ENCODE data around the gene ASPG. TPM values are rescaled to one million over a fixed set of nuclear protein-coding genes. Genes with fewer than 3 reads are reported as not detected.

Gene ASPG
- polyA plus RNA-seq, 1 donor (not counting 4 experiments of a cell fraction or from before 2014, with no cell fraction given): 0.10 TPM

DNA sequence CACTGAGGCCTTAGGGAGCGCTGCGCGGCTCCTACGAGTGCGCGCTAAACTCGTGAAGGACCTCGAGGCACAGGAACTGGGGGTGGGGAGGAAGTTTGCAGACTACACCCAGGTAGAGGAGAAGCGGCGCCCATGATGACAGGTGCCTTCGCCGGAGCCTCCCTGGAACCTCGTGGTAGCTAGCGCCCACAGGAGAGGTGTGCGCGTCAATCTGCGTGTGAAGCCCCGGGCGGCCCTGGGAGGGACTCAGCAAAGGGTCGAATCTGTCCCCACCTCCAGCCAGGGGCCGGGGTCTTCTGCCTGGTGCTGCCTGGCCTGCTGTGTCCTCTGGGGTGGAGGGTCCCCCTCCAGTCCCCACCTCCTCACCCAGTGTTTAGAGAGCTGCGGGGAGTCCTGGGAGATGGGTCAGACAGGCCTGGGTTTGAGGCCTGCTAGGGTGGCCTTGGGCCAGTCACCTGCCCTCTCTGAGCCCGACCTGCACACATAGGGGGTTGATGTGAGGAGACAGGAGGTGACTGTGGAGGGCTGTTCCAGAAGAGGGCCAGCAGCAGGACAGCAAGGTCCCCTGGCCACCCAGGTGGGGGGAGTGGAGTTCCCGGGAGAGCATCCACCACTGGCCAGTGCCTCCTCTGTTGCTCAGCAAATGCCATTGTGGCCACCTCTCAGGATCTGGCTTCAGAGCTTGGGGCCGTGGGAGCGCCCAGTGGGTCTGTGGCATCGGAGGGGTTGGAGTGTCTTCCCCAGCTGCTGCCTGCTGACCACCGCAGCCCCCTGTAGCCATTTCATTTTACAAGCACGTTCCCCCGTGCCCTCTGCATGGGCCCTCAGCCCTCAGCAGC is 32.7 kb downstream of the ASPG start:
- Histone ChIP-seq H3K9ac (ENCODE audit: control insufficient read depth, extremely low read depth, insufficient read depth, low read length) (no peak overlapping the region), H3K79me2 (ENCODE audit: control insufficient read depth, insufficient read depth, low read length) (no peaks in the 10 kb centered on the region), H3K4me2 (ENCODE audit: control insufficient read depth, extremely low read depth, insufficient read depth, low read depth, low read length) (peak overlapping the region; percentile 82), H3K27me3 (ENCODE audit: control insufficient read depth, extremely low read depth, insufficient read depth, low read length) (peaks cover 29% of the 10 kb centered on the region), H3K9me3 (ENCODE audit: control insufficient read depth, low read depth, low read length) (no peaks in the 10 kb centered on the region), H3K4me3 (ENCODE audit: control insufficient read depth in 2 of 3, extremely low read depth in 1 of 3, insufficient read depth in 2 of 3, low read depth in 1 of 3, low read length in 3 of 3) (peak overlapping the region in 2 of 3 experiments; percentile 45 to 80), H3K36me3 (ENCODE audit: control insufficient read depth in 2 of 2, extremely low read depth in 1 of 2, insufficient read depth in 2 of 2, low read length in 2 of 2) (no peaks in the 10 kb centered on the region), H3K9me1 (ENCODE audit: control insufficient read depth, extremely low read depth, insufficient read depth, low read length) (no peaks in the 10 kb centered on the region), H2AFZ (ENCODE audit: control insufficient read depth, low read length) (no peak overlapping the region), H3K27ac (ENCODE audit: control insufficient read depth, insufficient read depth, low read length) (no peak overlapping the region), H4K20me1 (ENCODE audit: control insufficient read depth, extremely low read depth, insufficient read depth, low read length) (peaks cover 3% of the 10 kb centered on the region), H3K4me1 (ENCODE audit: control insufficient read depth, extremely low read depth, insufficient read depth, low read length) (peaks cover 8% of the 10 kb centered on the region)
- FAIRE-seq (no peak), DNase-seq (ENCODE audit: low read depth, low spot score) (no peak)
- TF ChIP-seq, protein P1, sequence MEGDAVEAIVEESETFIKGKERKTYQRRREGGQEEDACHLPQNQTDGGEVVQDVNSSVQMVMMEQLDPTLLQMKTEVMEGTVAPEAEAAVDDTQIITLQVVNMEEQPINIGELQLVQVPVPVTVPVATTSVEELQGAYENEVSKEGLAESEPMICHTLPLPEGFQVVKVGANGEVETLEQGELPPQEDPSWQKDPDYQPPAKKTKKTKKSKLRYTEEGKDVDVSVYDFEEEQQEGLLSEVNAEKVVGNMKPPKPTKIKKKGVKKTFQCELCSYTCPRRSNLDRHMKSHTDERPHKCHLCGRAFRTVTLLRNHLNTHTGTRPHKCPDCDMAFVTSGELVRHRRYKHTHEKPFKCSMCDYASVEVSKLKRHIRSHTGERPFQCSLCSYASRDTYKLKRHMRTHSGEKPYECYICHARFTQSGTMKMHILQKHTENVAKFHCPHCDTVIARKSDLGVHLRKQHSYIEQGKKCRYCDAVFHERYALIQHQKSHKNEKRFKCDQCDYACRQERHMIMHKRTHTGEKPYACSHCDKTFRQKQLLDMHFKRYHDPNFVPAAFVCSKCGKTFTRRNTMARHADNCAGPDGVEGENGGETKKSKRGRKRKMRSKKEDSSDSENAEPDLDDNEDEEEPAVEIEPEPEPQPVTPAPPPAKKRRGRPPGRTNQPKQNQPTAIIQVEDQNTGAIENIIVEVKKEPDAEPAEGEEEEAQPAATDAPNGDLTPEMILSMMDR (optimal IDR thresholded peaks at IDR 0.05 in 1 of 3, IDR thresholded peaks at IDR 0.05 in 1 of 3, conservative IDR thresholded peaks at IDR 0.05 in 1 of 3; ENCODE audit: extremely low read depth in 1 of 3, insufficient read depth in 2 of 3, low read length in 3 of 3): no peak
- peak; percentile 68 for TF ChIP-seq EZH2 (IDR thresholded peaks at IDR 0.05; ENCODE audit: low read length)
- dilution Hi-C loops (cut with MboI; ENCODE audit: extremely low pct_ligation_motif_present, low sequenced_read_pairs): no loop called here

DNA sequence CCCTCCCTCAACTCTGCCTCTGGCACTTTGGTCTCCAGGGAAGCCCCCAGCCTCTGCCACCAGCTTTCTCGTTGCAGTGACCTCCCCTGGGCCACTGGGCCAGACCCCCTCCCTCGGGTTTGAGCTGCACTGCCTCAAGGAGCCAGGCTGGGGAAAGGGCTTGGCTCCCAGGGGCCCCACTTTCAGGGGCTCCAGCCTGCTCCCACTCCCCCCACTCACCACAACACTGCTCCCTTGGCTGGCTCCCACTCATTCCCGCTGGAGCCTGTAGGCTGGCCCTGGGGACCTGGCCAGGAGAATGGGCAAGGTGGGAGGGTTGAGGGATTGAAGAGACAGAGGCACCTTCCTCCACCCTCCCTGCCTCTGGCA is 33.6 kb downstream of the ASPG start:
- FAIRE-seq: no peak
- H4K20me1 ChIP-seq (ENCODE audit: control insufficient read depth, extremely low read depth, insufficient read depth, low read length): no peaks in the 10 kb centered on the region
- no peak for TF ChIP-seq EZH2 (IDR thresholded peaks at IDR 0.05; ENCODE audit: low read length)
- TF ChIP-seq, protein P1 (optimal IDR thresholded peaks at IDR 0.05 in 1 of 3, IDR thresholded peaks at IDR 0.05 in 1 of 3, conservative IDR thresholded peaks at IDR 0.05 in 1 of 3; ENCODE audit: extremely low read depth in 1 of 3, insufficient read depth in 2 of 3, low read length in 3 of 3): no peak
- H3K4me3 ChIP-seq (ENCODE audit: control insufficient read depth in 2 of 3, extremely low read depth in 1 of 3, insufficient read depth in 2 of 3, low read depth in 1 of 3, low read length in 3 of 3): no peak overlapping the region
- H3K4me2 ChIP-seq (ENCODE audit: control insufficient read depth, extremely low read depth, insufficient read depth, low read depth, low read length): no peak overlapping the region
- H3K4me1 ChIP-seq (ENCODE audit: control insufficient read depth, extremely low read depth, insufficient read depth, low read length): peaks cover 8% of the 10 kb centered on the region
- H3K27ac ChIP-seq (ENCODE audit: control insufficient read depth, insufficient read depth, low read length): no peak overlapping the region
- no peaks in the 10 kb centered on the region for H3K9me3 ChIP-seq (ENCODE audit: control insufficient read depth, low read depth, low read length)
- H2AFZ ChIP-seq (ENCODE audit: control insufficient read depth, low read length): no peak overlapping the region
- H3K9ac ChIP-seq (ENCODE audit: control insufficient read depth, extremely low read depth, insufficient read depth, low read length): no peak overlapping the region
- no peaks in the 10 kb centered on the region for H3K79me2 ChIP-seq (ENCODE audit: control insufficient read depth, insufficient read depth, low read length)
- H3K9me1 ChIP-seq (ENCODE audit: control insufficient read depth, extremely low read depth, insufficient read depth, low read length): no peaks in the 10 kb centered on the region
- no peak for DNase-seq (ENCODE audit: low read depth, low spot score)
- dilution Hi-C loops (cut with MboI; ENCODE audit: extremely low pct_ligation_motif_present, low sequenced_read_pairs): no loop called here
- H3K36me3 ChIP-seq (ENCODE audit: control insufficient read depth in 2 of 2, extremely low read depth in 1 of 2, insufficient read depth in 2 of 2, low read length in 2 of 2): no peaks in the 10 kb centered on the region
- peaks cover 29% of the 10 kb centered on the region for H3K27me3 ChIP-seq (ENCODE audit: control insufficient read depth, extremely low read depth, insufficient read depth, low read length)

Data from keratinocyte (primary cell).